Muscle layer of colon (tissue), 2 donors: ENCODE data around the gene RAB3D.
"Not testable (repeated sequence)": the region's sequence is repeated elsewhere in the genome, so short reads cannot be mapped to it uniquely, and the experiment has no call there.

Experiments used
- H3K27ac ChIP-seq: one replicate; pipeline ENCODE4 v1.7.0; 2013; ENCODE audit warnings: low read depth, mild to moderate bottlenecking, low read length, moderate library complexity
- H3K27me3 ChIP-seq, 2 donors: one replicate each; pipeline ENCODE4 v1.7.0; 2013; ENCODE audit warnings: low read length in 2 of 2, mild to moderate bottlenecking in 2 of 2; ENCODE audit not compliant: insufficient read depth in 2 of 2, control insufficient read depth in 1 of 2
- H3K36me3 ChIP-seq: one replicate; pipeline ENCODE4 v1.7.0; 2013; ENCODE audit warnings: mild to moderate bottlenecking, low read length; ENCODE audit not compliant: insufficient read depth
- H3K4me1 ChIP-seq: one replicate; pipeline ENCODE4 v1.7.0; 2013; ENCODE audit warnings: mild to moderate bottlenecking, low read length; ENCODE audit not compliant: insufficient read depth
- H3K4me3 ChIP-seq, 2 donors: one replicate each; pipeline ENCODE4 v1.7.0; 2013; ENCODE audit warnings: low read length in 2 of 2, low read depth in 1 of 2, mild to moderate bottlenecking in 1 of 2, moderate library complexity in 1 of 2
- H3K9ac ChIP-seq: one replicate; pipeline ENCODE4 v1.7.0; 2013; ENCODE audit warnings: low read length
- H3K9me3 ChIP-seq: one replicate; pipeline ENCODE4 v1.7.0; 2013; ENCODE audit warnings: mild to moderate bottlenecking, low read length
- donor health status: abdominal sarcoma.
- donor health status: Adenocarcinoma of cecum.

RAB3D gene

GRCh38 chr19:11364296-11364904 lies 24.9 kb upstream of the RAB3D start:
- no peak overlapping the region for H3K27ac ChIP-seq
- H3K4me3 ChIP-seq = no peak overlapping the region
- no peak overlapping the region for H3K9ac ChIP-seq
- no peaks in the 10 kb centered on the region for H3K27me3 ChIP-seq
- no peaks in the 10 kb centered on the region for H3K9me3 ChIP-seq
- H3K36me3 ChIP-seq = peaks cover 24% of the 10 kb centered on the region
- H3K4me1 ChIP-seq = no peaks in the 10 kb centered on the region

- H3K4me3 ChIP-seq = no peak overlapping the region
- H3K9me3 ChIP-seq = no peaks in the 10 kb centered on the region
- H3K27ac ChIP-seq = no peak overlapping the region
- H3K27me3 ChIP-seq = no peaks in the 10 kb centered on the region
- H3K9ac ChIP-seq = no peak overlapping the region
- peaks cover 24% of the 10 kb centered on the region for H3K36me3 ChIP-seq
- H3K4me1 ChIP-seq = no peaks in the 10 kb centered on the region
These were observed 24.4 kb upstream of the RAB3D start for GRCh38 chr19:11363881-11364280.

DNA sequence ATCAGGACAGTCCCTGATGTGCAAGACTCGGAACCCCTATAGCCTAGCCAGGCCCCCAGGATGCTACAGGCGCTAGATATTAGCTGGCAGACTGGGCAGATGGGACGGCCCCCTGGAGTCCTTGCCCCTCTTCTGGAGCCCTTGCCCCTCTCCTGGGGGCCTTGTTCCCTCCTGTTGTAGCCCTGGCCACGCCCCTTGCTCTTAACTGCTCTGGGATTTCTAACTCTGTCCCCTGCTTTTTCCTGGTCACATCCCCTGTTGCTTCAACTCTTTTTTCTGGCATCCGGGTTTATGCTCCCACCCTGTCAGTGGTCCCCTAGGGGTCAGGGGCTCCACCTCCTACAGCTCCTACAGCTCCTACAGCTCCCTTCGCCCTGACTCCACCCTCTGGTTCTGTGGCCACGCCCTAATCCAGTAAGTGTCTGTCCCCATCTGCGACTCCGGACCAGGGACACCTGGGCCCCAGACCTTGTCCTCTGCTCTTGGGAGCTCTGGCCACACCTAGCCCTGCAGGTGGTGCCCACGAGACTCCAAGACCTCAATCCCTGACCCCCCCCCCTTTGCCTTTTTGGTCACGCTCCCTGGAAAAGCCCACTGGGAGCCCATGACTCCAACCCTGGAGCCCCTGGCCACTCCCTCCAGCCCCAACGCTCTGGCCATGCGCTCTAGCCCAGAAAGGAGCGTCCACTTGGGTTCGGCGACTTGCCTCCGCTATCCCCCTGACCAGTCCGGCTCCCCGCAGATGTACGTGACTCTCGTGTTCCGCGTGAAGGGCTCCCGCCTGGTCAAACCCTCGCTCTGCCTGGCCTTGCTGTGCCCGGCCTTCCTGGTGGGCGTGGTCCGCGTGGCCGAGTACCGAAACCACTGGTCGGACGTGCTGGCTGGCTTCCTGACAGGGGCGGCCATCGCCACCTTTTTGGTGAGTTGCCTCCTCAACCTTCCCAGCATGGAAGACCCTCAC lies 22.6 kb upstream of the RAB3D start:
- Histone ChIP-seq H3K27me3 (no peaks in the 10 kb centered on the region), H3K4me1 (no peaks in the 10 kb centered on the region), H3K9ac (no peak overlapping the region), H3K4me3 (no peak overlapping the region), H3K36me3 (peaks cover 24% of the 10 kb centered on the region), H3K9me3 (no peaks in the 10 kb centered on the region), H3K27ac (no peak overlapping the region)

- peaks cover 24% of the 10 kb centered on the region for H3K36me3 ChIP-seq
These were observed 21.7 kb upstream of the RAB3D start for GRCh38 chr19:11361037-11361770.

DNA sequence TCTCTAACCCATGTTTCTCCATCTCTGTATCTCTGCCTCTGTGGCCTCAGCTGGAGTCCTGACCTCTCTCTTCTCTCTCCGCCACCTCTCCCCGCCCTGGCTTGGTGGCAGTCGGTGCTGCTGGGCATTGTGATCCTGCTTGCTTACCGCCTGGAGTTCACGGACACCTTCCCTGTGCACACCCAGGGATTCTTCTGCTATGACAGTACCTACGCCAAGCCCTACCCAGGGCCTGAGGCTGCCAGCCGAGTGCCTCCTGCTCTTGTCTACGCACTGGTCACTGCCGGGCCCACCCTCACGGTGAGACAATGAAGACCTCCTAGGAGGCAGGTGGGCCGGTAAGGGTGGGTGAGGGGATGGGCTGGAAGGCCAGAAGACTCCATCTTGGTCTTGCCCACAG lies 20.0 kb upstream of the RAB3D start:
- Histone ChIP-seq H3K27ac (no peak overlapping the region), H3K4me3 (no peak overlapping the region), H3K4me1 (peaks cover 13% of the 10 kb centered on the region), H3K36me3 (peaks cover 24% of the 10 kb centered on the region), H3K27me3 (no peaks in the 10 kb centered on the region), H3K9ac (no peak overlapping the region), H3K9me3 (no peaks in the 10 kb centered on the region)

More at GRCh38 chr19:11361037-11361770, 21.7 kb upstream of the RAB3D start:
- no peak overlapping the region for H3K27ac ChIP-seq
- no peaks in the 10 kb centered on the region for H3K27me3 ChIP-seq
- peaks cover 8% of the 10 kb centered on the region for H3K4me1 ChIP-seq
- H3K9me3 ChIP-seq = no peaks in the 10 kb centered on the region
- no peak overlapping the region for H3K9ac ChIP-seq
- H3K4me3 ChIP-seq = no peak overlapping the region

- Histone ChIP-seq H3K9me3 (no peaks in the 10 kb centered on the region), H3K4me1 (peaks cover 13% of the 10 kb centered on the region), H3K27ac (no peak overlapping the region), H3K27me3 (no peaks in the 10 kb centered on the region), H3K4me3 (no peak overlapping the region), H3K36me3 (peaks cover 11% of the 10 kb centered on the region), H3K9ac (no peak overlapping the region)
These were observed 17.5 kb upstream of the RAB3D start for GRCh38 chr19:11356676-11357550.

DNA sequence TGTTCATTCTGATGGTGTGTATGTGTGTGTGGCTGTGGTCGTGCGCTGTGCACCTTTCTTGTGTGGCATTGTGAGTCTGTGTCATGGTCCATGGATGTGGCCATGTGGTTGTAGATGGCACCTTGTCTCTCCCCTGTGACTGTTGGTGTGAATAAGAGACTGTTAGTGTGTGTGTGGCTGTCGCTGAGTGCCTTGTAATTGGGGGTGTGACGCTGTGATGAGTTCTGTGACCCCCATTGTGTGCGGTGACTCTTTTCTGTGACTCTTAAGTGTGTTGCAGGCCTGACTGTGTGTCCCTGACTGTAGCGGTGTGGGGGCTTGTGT lies 16.6 kb upstream of the RAB3D start:
- peaks cover 13% of the 10 kb centered on the region for H3K4me1 ChIP-seq
- H3K27me3 ChIP-seq = no peaks in the 10 kb centered on the region
- H3K36me3 ChIP-seq = peaks cover 5% of the 10 kb centered on the region
- H3K4me3 ChIP-seq = peak overlapping the region; percentile 28 to 82
- H3K9ac ChIP-seq = peak overlapping the region; percentile 91
- H3K27ac ChIP-seq = peak overlapping the region; percentile 46
- no peaks in the 10 kb centered on the region for H3K9me3 ChIP-seq

DNA sequence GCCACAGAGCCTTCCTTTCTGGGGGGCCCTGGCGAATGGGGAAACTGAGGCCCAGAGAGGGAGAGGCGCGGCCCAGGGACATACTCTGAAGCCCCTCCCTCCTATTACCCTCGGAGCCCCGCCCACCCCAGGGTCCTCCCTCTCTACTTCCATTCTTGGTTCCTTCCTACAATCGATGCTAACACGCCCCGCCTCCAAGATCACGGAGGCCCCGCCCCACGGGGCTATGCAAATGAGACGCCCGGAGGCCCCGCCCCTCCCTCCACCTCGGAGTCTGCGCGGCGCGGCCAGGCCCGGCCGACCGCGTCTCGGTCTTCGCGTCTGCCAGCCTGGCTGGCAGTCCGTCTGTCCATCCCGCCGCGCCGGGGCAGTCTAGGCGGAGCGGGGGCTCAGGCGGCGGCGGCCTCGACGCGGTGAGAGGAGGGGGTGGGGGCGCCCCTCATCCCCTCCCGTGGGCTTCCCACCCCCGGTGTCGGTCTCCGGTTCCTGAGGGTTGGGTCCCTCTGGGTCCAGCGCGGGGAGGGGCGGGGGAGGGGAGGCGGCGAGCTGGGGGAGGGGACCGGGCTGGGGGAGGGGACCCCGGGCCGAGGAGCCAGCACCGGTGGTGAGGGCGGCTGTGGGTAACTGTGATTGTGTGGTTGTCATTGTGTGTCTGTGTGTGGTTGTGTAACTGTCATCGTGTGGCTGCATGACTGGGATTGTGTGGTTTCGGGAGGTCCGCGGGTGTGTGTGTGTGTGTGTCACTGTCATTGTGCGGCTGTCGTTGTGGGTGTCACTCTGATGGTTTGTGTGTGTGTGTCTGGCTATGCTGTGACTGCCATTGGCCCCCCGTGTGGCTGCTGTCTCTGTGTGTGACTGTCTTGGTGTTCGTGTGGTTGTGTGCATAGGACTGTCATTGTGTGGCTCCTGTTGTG lies 16.0 kb upstream of the RAB3D start, which contains the start of gene PLPPR2:
Gene PLPPR2 (plus strand): TSS at position 273 of the 914 bp plus-strand sequence. CDS start 2,242 bp downstream, outside the sequence.
- peaks cover 13% of the 10 kb centered on the region for H3K4me1 ChIP-seq
- H3K9me3 ChIP-seq = no peaks in the 10 kb centered on the region
- H3K27me3 ChIP-seq = no peaks in the 10 kb centered on the region
- no peaks in the 10 kb centered on the region for H3K36me3 ChIP-seq
- H3K27ac ChIP-seq = peak within 1 kb of the TSS; percentile 46
- peak within 1 kb of the TSS; percentile 28 to 82 for H3K4me3 ChIP-seq
- peak within 1 kb of the TSS; percentile 91 for H3K9ac ChIP-seq

DNA sequence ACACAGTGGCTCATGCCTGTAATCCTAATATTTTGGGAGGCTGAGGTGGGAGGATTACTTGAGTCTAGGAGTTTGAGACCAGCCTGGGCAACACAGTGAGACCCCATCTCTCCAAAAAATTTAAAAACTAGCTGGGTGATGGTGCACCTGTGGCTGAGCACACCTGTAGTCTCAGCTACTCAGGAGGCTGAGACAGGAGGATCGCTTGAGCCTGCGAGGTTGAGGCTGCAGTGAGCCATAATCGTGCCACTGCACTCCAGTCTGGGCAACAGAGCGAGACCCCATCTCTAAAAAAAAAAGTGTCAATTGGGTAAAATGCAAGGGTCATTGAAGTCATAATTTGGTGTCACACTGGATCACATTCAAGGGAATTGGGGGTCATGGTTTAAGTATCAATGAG lies 14.6 kb upstream of the RAB3D start:
- not testable (repeated sequence) for H3K9me3 ChIP-seq, H3K27ac ChIP-seq, H3K4me3 ChIP-seq, H3K36me3 ChIP-seq, H3K27me3 ChIP-seq, H3K9ac ChIP-seq
- H3K4me1 ChIP-seq = peaks cover 13% of the 10 kb centered on the region

GRCh38 chr19:11349171-11349570 lies 9.7 kb upstream of the RAB3D start:
- H3K9me3 ChIP-seq = no peaks in the 10 kb centered on the region
- H3K9ac ChIP-seq = no peak overlapping the region
- no peak overlapping the region for H3K4me3 ChIP-seq
- no peaks in the 10 kb centered on the region for H3K27me3 ChIP-seq
- peaks cover 22% of the 10 kb centered on the region for H3K4me1 ChIP-seq
- no peak overlapping the region for H3K27ac ChIP-seq
- no peaks in the 10 kb centered on the region for H3K36me3 ChIP-seq
